ENCODE measurements around the gene TOR4A. TPM values are rescaled to one million over a fixed set of nuclear protein-coding genes. Genes with fewer than 3 reads are reported as not detected.
"Not testable (repeated sequence)": the region's sequence is repeated elsewhere in the genome, so short reads cannot be mapped to it uniquely, and the experiment has no call there.

The TOR4A gene
- total and polyA plus RNA-seq, 4 experiments from 2014 or later = 0.46 to 2.1 (median 1.4) TPM

GRCh38 chr9:137254624-137255447 is 22.7 kb upstream of the TOR4A start, which contains the start of gene NELFB:
TSS of gene NELFB (plus strand) at chr9:137255327.
- peak; percentile 89 to 98 (median 94) for DNase-seq
- CTCF ChIA-PET (ENCODE audit: partially characterized antibody) = interaction anchor here (0.9 to 2.0 kb wide), 7 partner anchors 12 to 159 kb away, joined by 3 to 10 read pairs (median 3); partner anchors contain the start of gene TUBB4B
- H3K27me3 ChIP-seq (ENCODE audit: insufficient read depth, low read length) = no peaks in the 10 kb centered on the region
- H3K9me3 Mint-ChIP-seq = peaks cover 0 to 3% (median 0%) of the 10 kb centered on the region in 8 donors
- peak within 1 kb of the TSS; percentile 88 to 94 (median 92) for H3K4me3 Mint-ChIP-seq
- peaks cover 2 to 5% of the 10 kb centered on the region in 2 donors for H3K36me3 Mint-ChIP-seq
- H3K4me3 ChIP-seq (ENCODE audit: low read length in 2 of 2) = peak within 1 kb of the TSS; percentile 66 to 81
- intact Hi-C loops (cut with micrococcal nuclease) = loop anchor here (1.0 kb wide), 3 partner anchors 14 to 169 kb away; partner anchors contain the start of genes MAN1B1 and TUBB4B
- no peaks in the 10 kb centered on the region for H3K9me3 ChIP-seq (ENCODE audit: control insufficient read depth in 1 of 2, low read length in 2 of 2)
- peak within 1 kb of the TSS; percentile 69 for H3K27ac ChIP-seq (ENCODE audit: low read depth, low read length)
- peaks cover 8% of the 10 kb centered on the region for H3K36me3 ChIP-seq (ENCODE audit: insufficient read depth, low read length)
- peaks cover 2 to 24% (median 10%) of the 10 kb centered on the region in 4 donors for H3K4me1 Mint-ChIP-seq
- peaks cover 25% of the 10 kb centered on the region for H3K4me1 ChIP-seq (ENCODE audit: insufficient read depth, low read length)
- POLR2A ChIA-PET (ENCODE audit: partially characterized antibody) = interaction anchor here (0.6 to 10.6 kb wide), 14 partner anchors 11 to 168 kb away, joined by 3 to 260 read pairs (median 5); partner anchors contain the start of genes ANAPC2, CYSRT1, EXD3 and MAN1B1
- peak within 1 kb of the TSS; percentile 43 to 92 (median 77) for H3K27ac Mint-ChIP-seq
- H3K27me3 Mint-ChIP-seq = no peaks in the 10 kb centered on the region

GRCh38 chr9:137255448-137256114 is 21.9 kb upstream of the TOR4A start:
- peak in 1 of 5 donors; percentile 56 for DNase-seq
- H3K27me3 Mint-ChIP-seq = no peaks in the 10 kb centered on the region
- peak overlapping the region; percentile 69 for H3K27ac ChIP-seq (ENCODE audit: low read depth, low read length)
- no peaks in the 10 kb centered on the region for H3K27me3 ChIP-seq (ENCODE audit: insufficient read depth, low read length)
- intact Hi-C loops (cut with micrococcal nuclease) = loop anchor here (1.0 kb wide), 3 partner anchors 14 to 169 kb away; partner anchors contain the start of genes MAN1B1 and TUBB4B
- H3K4me1 ChIP-seq (ENCODE audit: insufficient read depth, low read length) = peaks cover 25% of the 10 kb centered on the region
- H3K27ac Mint-ChIP-seq = peak overlapping the region in 6 of 7 donors; percentile 43 to 92 (median 65)
- ChIA-PET POLR2A (ENCODE audit: partially characterized antibody) (interaction anchor here (0.6 to 10.6 kb wide), 17 partner anchors 10 to 447 kb away, joined by 3 to 260 read pairs (median 5); partner anchors contain the start of genes ANAPC2, CYSRT1, EXD3 and MAN1B1), CTCF (ENCODE audit: partially characterized antibody) (interaction anchor here (0.6 to 2.5 kb wide), 7 partner anchors 15 to 138 kb away, joined by 3 to 14 read pairs (median 3); partner anchors contain the start of gene TUBB4B)
- H3K4me3 Mint-ChIP-seq = peak overlapping the region; percentile 88 to 94 (median 92)
- peaks cover 8% of the 10 kb centered on the region for H3K36me3 ChIP-seq (ENCODE audit: insufficient read depth, low read length)
- H3K4me3 ChIP-seq (ENCODE audit: low read length in 2 of 2) = peak overlapping the region; percentile 66 to 78
- H3K9me3 ChIP-seq (ENCODE audit: control insufficient read depth in 1 of 2, low read length in 2 of 2) = no peaks in the 10 kb centered on the region
- peaks cover 0 to 3% (median 0%) of the 10 kb centered on the region in 8 donors for H3K9me3 Mint-ChIP-seq
- peaks cover 2 to 24% (median 10%) of the 10 kb centered on the region in 4 donors for H3K4me1 Mint-ChIP-seq
- H3K36me3 Mint-ChIP-seq = peaks cover 2 to 5% of the 10 kb centered on the region in 2 donors

GRCh38 chr9:137256362-137256761 is 21.2 kb upstream of the TOR4A start:
- Mint-ChIP-seq H3K9me3 (peaks cover 0 to 3% (median 0%) of the 10 kb centered on the region in 8 donors), H3K4me1 (peaks cover 2 to 25% (median 10%) of the 10 kb centered on the region in 4 donors), H3K4me3 (peak overlapping the region; percentile 88 to 94 (median 92)), H3K36me3 (peaks cover 2 to 5% of the 10 kb centered on the region in 2 donors), H3K27me3 (no peaks in the 10 kb centered on the region), H3K27ac (peak overlapping the region in 1 of 7 donors; percentile 71)
- H3K27me3 ChIP-seq (ENCODE audit: insufficient read depth, low read length) = no peaks in the 10 kb centered on the region
- H3K9me3 ChIP-seq (ENCODE audit: control insufficient read depth in 1 of 2, low read length in 2 of 2) = no peaks in the 10 kb centered on the region
- DNase-seq = no peak
- ChIA-PET POLR2A (ENCODE audit: partially characterized antibody) (interaction anchor here (0.6 to 10.6 kb wide), 12 partner anchors 9 to 448 kb away, joined by 3 to 260 read pairs (median 6); partner anchors contain the start of genes ANAPC2, EXD3, MAN1B1 and NOXA1), CTCF (ENCODE audit: partially characterized antibody) (interaction anchor here (0.6 to 2.5 kb wide), 4 partner anchors 16 to 138 kb away, joined by 3 to 14 read pairs (median 6); partner anchors contain the start of genes NRARP and TUBB4B)
- intact Hi-C loops (cut with micrococcal nuclease) = no loop called here
- peaks cover 8% of the 10 kb centered on the region for H3K36me3 ChIP-seq (ENCODE audit: insufficient read depth, low read length)
- peaks cover 25% of the 10 kb centered on the region for H3K4me1 ChIP-seq (ENCODE audit: insufficient read depth, low read length)
- H3K27ac ChIP-seq (ENCODE audit: low read depth, low read length) = no peak overlapping the region
- peak overlapping the region; percentile 66 to 78 for H3K4me3 ChIP-seq (ENCODE audit: low read length in 2 of 2)

- no peaks in the 10 kb centered on the region for H3K9me3 ChIP-seq (ENCODE audit: control insufficient read depth in 1 of 2, low read length in 2 of 2)
- ChIA-PET POLR2A (ENCODE audit: partially characterized antibody) (interaction anchor here (1.0 to 10.6 kb wide), 9 partner anchors 16 to 449 kb away, joined by 3 to 260 read pairs (median 6); partner anchors contain the start of genes ANAPC2, EXD3, MAN1B1 and NOXA1), CTCF (ENCODE audit: partially characterized antibody) (interaction anchor here (0.9 to 2.5 kb wide), 3 partner anchors 16 to 45 kb away, joined by 3 to 14 read pairs (median 9); partner anchors contain the start of genes NRARP and TUBB4B)
- H3K4me3 ChIP-seq (ENCODE audit: low read length in 2 of 2) = no peak overlapping the region
- H3K4me1 Mint-ChIP-seq = peaks cover 2 to 30% (median 10%) of the 10 kb centered on the region in 4 donors
- H3K27ac Mint-ChIP-seq = peak overlapping the region in 3 of 7 donors; percentile 21 to 71 (median 70)
- H3K27me3 Mint-ChIP-seq = no peaks in the 10 kb centered on the region
- H3K36me3 ChIP-seq (ENCODE audit: insufficient read depth, low read length) = peaks cover 8% of the 10 kb centered on the region
- peaks cover 7 to 10% of the 10 kb centered on the region in 2 donors for H3K36me3 Mint-ChIP-seq
- peak overlapping the region; percentile 88 to 94 (median 92) for H3K4me3 Mint-ChIP-seq
- H3K27me3 ChIP-seq (ENCODE audit: insufficient read depth, low read length) = no peaks in the 10 kb centered on the region
- no peak for DNase-seq
- H3K4me1 ChIP-seq (ENCODE audit: insufficient read depth, low read length) = peaks cover 25% of the 10 kb centered on the region
- no peak overlapping the region for H3K27ac ChIP-seq (ENCODE audit: low read depth, low read length)
- peaks cover 0 to 3% (median 0%) of the 10 kb centered on the region in 8 donors for H3K9me3 Mint-ChIP-seq
- intact Hi-C loops (cut with micrococcal nuclease) = no loop called here
Measured at GRCh38 chr9:137256856-137257255, 20.7 kb upstream of the TOR4A start.

GRCh38 chr9:137262173-137262908 is 15.2 kb upstream of the TOR4A start:
- H3K4me1 Mint-ChIP-seq; H3K9me3 Mint-ChIP-seq; intact Hi-C loops (cut with micrococcal nuclease); H3K4me3 Mint-ChIP-seq; H3K4me1 ChIP-seq (ENCODE audit: insufficient read depth, low read length); H3K9me3 ChIP-seq (ENCODE audit: control insufficient read depth in 1 of 2, low read length in 2 of 2); H3K27ac ChIP-seq (ENCODE audit: low read depth, low read length); H3K27me3 ChIP-seq (ENCODE audit: insufficient read depth, low read length); H3K27ac Mint-ChIP-seq; H3K4me3 ChIP-seq (ENCODE audit: low read length in 2 of 2); H3K27me3 Mint-ChIP-seq: not testable (repeated sequence)
- POLR2A ChIA-PET (ENCODE audit: partially characterized antibody) = interaction anchor here (1.3 kb wide), 1 partner anchor 22 kb away, joined by 3 read pairs; no protein-coding TSS in a partner anchor
- CTCF ChIA-PET (ENCODE audit: partially characterized antibody) = interaction anchor here (2.7 kb wide), 1 partner anchor 26 kb away, joined by 13 read pairs; no protein-coding TSS in a partner anchor
- H3K36me3 Mint-ChIP-seq = peaks cover 11 to 14% of the 10 kb centered on the region in 2 donors
- peaks cover 27% of the 10 kb centered on the region for H3K36me3 ChIP-seq (ENCODE audit: insufficient read depth, low read length)
- peak in 1 of 5 donors; percentile 4 for DNase-seq

GRCh38 chr9:137262909-137263285 is 14.6 kb upstream of the TOR4A start:
- H3K36me3 Mint-ChIP-seq = peaks cover 14 to 17% of the 10 kb centered on the region in 2 donors
- no peak overlapping the region for H3K4me3 Mint-ChIP-seq
- DNase-seq = peak in 1 of 5 donors; percentile 24
- no peaks in the 10 kb centered on the region for H3K4me1 ChIP-seq (ENCODE audit: insufficient read depth, low read length)
- H3K4me3 ChIP-seq (ENCODE audit: low read length in 2 of 2) = no peak overlapping the region
- H3K4me1 Mint-ChIP-seq = peaks cover 0 to 7% (median 0%) of the 10 kb centered on the region in 4 donors
- H3K36me3 ChIP-seq (ENCODE audit: insufficient read depth, low read length) = peaks cover 29% of the 10 kb centered on the region
- H3K9me3 ChIP-seq (ENCODE audit: control insufficient read depth in 1 of 2, low read length in 2 of 2) = no peaks in the 10 kb centered on the region
- no peaks in the 10 kb centered on the region for H3K27me3 Mint-ChIP-seq
- H3K27ac Mint-ChIP-seq = no peak overlapping the region
- H3K27me3 ChIP-seq (ENCODE audit: insufficient read depth, low read length) = no peaks in the 10 kb centered on the region
- CTCF ChIA-PET (ENCODE audit: partially characterized antibody) = interaction anchor here (2.7 kb wide), 1 partner anchor 26 kb away, joined by 13 read pairs; no protein-coding TSS in a partner anchor
- POLR2A ChIA-PET (ENCODE audit: partially characterized antibody) = interaction anchor here (1.3 kb wide), 1 partner anchor 22 kb away, joined by 3 read pairs; no protein-coding TSS in a partner anchor
- H3K9me3 Mint-ChIP-seq = no peaks in the 10 kb centered on the region
- no peak overlapping the region for H3K27ac ChIP-seq (ENCODE audit: low read depth, low read length)
- intact Hi-C loops (cut with micrococcal nuclease) = no loop called here
